BLaER1 treated with 17β-estradiol and CSF1 and Interleukin-3, amounts not matched to agents 10 nM and 100 nM (cell line): Measurements from ENCODE around the gene STK32C.
A peak's percentile ranks its signal among the peaks of the same experiment; 100 is the strongest.

Experiments
- H3K27ac ChIP-seq, 11 experiments: shearing (Covaris generic); formaldehyde crosslinking; 2 replicates each; pipeline ENCODE4 v1.8.1; 2022
- H3K27me3 ChIP-seq, 11 experiments: shearing (Covaris generic); formaldehyde crosslinking; 2 replicates each; pipeline ENCODE4 v1.8.1; 2022
- H3K36me3 ChIP-seq, 11 experiments: shearing (Covaris generic); formaldehyde crosslinking; 2 replicates each; pipeline ENCODE4 v1.8.1; 2022
- H3K4me1 ChIP-seq, 10 experiments: shearing (Covaris generic); formaldehyde crosslinking; 2 replicates each; pipeline ENCODE4 v1.8.1; 2022
- H3K4me2 ChIP-seq, 11 experiments: shearing (Covaris generic); formaldehyde crosslinking; 2 replicates each; pipeline ENCODE4 v1.8.1; 2022
- H3K4me3 ChIP-seq, 10 experiments: shearing (Covaris generic); formaldehyde crosslinking; 2 replicates each; pipeline ENCODE4 v1.8.1; 2022
- H3K9ac ChIP-seq, 11 experiments: shearing (Covaris generic); formaldehyde crosslinking; 2 replicates each; pipeline ENCODE4 v1.8.1; 2022
- H3K9me3 ChIP-seq, 11 experiments: shearing (Covaris generic); formaldehyde crosslinking; replicated peaks in 1 of 11; 2 replicates each; pipeline ENCODE4 v1.8.1; 2022
- H4K20me1 ChIP-seq, 11 experiments: shearing (Covaris generic); formaldehyde crosslinking; 2 replicates each; pipeline ENCODE4 v1.8.1; 2022
- Cebpa-rat ChIP-seq, 11 experiments: shearing (Covaris generic); IDR thresholded peaks; 2 replicates each; pipeline ENCODE4 v1.8.1; 2022

The STK32C gene

DNA sequence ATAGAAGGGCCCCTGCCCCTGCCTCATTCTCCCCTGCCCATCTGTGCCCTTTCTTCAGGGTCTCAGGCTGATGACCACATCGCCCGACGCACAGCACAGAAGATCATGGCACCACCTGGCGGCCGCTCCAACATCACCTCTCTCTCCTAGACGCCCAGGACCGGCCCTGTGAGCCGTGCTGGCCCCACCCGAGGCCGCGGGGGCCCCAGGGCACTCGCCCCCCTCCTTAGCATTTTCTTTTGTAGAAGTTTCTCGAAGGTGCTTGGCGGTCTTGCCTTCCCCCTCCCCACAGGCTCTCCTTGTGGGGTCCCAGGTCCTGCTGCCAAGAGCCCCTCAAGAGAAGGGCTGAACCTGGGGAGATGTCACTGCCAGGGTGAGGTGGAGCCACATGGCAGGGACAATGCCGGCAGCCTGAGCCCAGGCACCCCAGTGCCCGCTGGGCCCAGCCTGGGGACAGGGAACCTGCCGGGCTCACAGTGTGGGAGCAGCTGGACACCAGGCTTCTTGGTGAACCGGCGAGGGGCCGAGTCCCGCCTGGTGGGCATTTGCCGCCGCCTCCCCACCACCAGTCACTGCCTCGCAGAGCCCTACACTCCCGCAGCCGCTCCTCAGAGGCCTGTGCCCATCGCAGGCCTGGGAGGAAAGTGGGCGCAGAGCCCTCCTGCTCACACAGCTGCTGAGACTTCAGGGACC lies 102.8 kb downstream of the STK32C start:
- Histone ChIP-seq H3K4me2 (peak overlapping the region in 10 of 11 experiments; percentile 21 to 96 (median 80); a peak in 17 of 22 replicates), H3K9me3 (no peaks in the 10 kb centered on the region; a peak in 1 of 22 replicates), H3K27me3 (peaks cover 0 to 21% (median 0%) of the 10 kb centered on the region in 11 experiments; a peak in 5 of 22 replicates), H3K36me3 (peaks cover 0 to 52% (median 22%) of the 10 kb centered on the region in 11 experiments; a peak in 12 of 22 replicates), H4K20me1 (peaks cover 0 to 89% (median 36%) of the 10 kb centered on the region in 11 experiments; a peak in 15 of 22 replicates), H3K4me3 (no peak overlapping the region), H3K4me1 (peaks cover 25 to 89% (median 68%) of the 10 kb centered on the region in 10 experiments), H3K27ac (no peak overlapping the region), H3K9ac (peak overlapping the region in 3 of 11 experiments; percentile 28 to 50 (median 46); a peak in 4 of 22 replicates)
- TF ChIP-seq Cebpa-rat (IDR thresholded peaks at IDR 0.05): no peak

DNA sequence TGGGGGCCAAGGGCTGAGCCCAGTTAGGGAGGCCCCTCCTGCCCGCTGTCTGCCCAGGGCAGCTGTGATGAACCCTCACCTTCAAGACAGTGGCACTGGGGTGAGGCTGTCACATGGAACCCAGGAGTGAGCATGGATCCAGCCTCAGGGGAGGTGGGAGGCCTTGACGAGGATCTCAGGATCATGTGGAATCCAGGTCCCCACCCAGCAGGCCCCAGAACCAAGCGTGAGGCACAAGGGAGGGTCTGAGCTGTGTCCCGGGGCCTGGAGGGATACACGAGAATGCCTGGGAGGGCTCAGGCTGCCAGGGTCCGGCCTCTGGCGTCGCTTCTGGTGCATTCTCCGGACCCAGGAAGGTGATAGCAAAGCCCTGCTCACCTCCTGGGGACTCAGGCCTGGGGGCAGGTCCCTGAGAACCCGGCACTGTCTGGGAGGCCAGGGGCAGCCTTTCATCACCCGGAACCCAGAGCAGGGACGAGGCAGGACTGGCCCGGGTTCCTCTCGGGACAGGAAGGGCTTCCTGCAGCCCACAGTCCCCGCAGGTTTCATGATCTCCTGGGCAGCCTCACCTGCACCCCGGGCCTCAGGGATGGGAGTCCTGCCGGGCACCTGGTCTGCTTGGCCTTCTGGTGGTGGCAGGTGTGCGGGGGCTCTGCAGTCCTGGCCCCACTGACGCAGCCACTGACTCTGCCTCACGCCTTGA lies 103.5 kb downstream of the STK32C start:
- no peak for TF ChIP-seq Cebpa-rat (IDR thresholded peaks at IDR 0.05)
- Histone ChIP-seq H4K20me1 (peaks cover 0 to 93% (median 36%) of the 10 kb centered on the region in 11 experiments; a peak in 15 of 22 replicates), H3K27me3 (peaks cover 0 to 21% (median 0%) of the 10 kb centered on the region in 11 experiments; a peak in 5 of 22 replicates), H3K4me1 (peaks cover 25 to 89% (median 70%) of the 10 kb centered on the region in 10 experiments), H3K36me3 (peaks cover 0 to 52% (median 22%) of the 10 kb centered on the region in 11 experiments; a peak in 12 of 22 replicates), H3K27ac (no peak overlapping the region), H3K4me3 (no peak overlapping the region), H3K9me3 (no peaks in the 10 kb centered on the region), H3K9ac (no peak overlapping the region), H3K4me2 (peak overlapping the region in 7 of 11 experiments; percentile 63 to 96 (median 83); a peak in 11 of 22 replicates)

DNA sequence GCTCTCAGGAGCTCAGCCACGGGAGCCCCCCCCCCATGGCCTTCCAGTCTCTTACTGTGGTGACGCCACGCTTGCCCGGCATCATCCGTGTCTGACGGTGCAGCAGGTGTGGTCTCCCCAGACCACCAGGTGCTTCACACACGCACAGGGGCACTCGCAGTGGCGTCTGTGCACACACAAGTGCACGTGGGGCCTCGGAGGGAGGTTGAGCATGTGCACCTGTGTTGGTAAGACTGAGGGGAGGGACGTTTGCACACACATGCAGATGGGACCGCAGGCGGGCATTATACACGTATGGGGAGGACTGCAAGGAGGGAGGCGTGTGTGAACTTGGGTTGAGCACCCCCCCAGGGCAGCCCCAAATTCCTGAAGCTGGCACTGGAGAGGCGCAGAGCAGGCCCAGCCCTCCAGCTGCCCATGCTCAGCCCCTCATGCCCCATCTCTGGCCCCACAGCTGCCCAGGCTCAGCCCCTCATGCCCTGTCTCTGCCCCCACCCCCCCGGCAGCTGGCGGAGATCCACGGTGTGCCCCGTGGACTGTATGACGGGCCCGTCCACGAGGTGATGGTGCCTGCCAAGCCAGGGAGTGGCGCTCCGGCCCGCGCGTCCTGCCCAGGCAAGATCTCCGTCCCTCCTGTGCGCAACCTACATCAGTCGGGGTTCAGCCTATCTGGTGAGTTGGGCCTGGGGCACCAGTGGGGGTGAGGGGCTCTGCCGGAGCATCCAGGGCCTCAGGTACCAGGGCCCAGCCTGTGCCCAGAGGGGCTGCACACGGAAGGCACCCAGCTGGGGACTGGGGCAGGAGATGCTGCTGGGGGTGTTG lies 104.3 kb downstream of the STK32C start:
- Histone ChIP-seq H3K4me2 (peak overlapping the region in 2 of 11 experiments; percentile 1 to 83; a peak in 2 of 22 replicates), H3K36me3 (peaks cover 0 to 54% (median 22%) of the 10 kb centered on the region in 11 experiments; a peak in 12 of 22 replicates), H3K9me3 (no peaks in the 10 kb centered on the region), H3K4me1 (peaks cover 17 to 89% (median 70%) of the 10 kb centered on the region in 10 experiments), H3K9ac (no peak overlapping the region), H4K20me1 (peaks cover 0 to 95% (median 40%) of the 10 kb centered on the region in 11 experiments; a peak in 15 of 22 replicates), H3K27ac (no peak overlapping the region), H3K27me3 (peaks cover 0 to 17% (median 0%) of the 10 kb centered on the region in 11 experiments; a peak in 5 of 22 replicates), H3K4me3 (no peak overlapping the region)
- no peak for TF ChIP-seq Cebpa-rat (IDR thresholded peaks at IDR 0.05)

DNA sequence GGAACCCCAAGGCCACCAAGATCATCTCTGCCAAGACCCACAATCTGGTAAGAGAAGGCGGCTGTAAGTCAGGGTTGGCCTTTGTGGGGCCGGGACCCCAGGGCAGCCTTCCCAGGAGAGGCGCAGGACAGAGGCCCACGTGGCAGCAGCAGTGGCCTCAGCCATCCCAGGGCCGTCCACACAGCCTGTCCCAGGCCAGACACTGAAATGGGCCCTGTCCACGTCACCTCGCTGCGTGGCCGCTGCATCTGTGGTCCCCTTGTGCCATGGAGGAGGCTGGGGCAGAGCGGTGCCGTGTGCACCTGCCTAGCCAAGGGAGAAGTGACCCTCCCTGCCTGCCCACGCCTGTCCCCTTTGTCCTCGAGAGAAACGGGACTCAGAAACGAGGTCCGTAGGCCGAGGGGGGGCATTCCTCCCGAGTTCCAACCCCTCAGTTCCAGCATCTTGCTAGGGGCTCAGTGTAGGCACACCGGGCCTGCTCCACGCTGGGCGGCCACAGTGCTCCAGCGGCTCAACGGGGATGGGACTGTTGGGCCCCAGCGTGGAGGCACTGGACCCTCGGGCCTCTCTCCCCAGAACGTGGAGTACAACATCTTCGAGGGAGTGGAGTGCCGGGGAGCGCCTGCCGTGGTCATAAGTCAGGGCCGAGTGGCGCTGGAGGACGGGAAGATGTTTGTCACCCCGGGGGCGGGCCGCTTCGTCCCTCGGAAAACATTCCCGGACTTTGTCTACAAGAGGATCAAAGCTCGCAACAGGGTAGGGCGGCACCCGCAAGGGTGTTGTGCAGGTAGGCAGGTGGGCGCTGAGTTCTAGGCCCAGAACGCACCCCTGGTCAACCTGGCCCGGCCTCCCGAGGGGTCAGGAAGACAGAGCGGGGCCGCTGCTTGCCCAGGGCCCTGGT lies 105.4 kb downstream of the STK32C start:
- H3K27me3 ChIP-seq: peaks cover 0 to 6% (median 0%) of the 10 kb centered on the region in 11 experiments; a peak in 3 of 22 replicates
- H4K20me1 ChIP-seq: peaks cover 0 to 95% (median 41%) of the 10 kb centered on the region in 11 experiments; a peak in 14 of 22 replicates
- H3K27ac ChIP-seq: no peak overlapping the region
- H3K4me1 ChIP-seq: peaks cover 6 to 89% (median 69%) of the 10 kb centered on the region in 10 experiments; a peak in 19 of 20 replicates
- H3K9me3 ChIP-seq: no peaks in the 10 kb centered on the region
- no peak overlapping the region for H3K9ac ChIP-seq
- H3K36me3 ChIP-seq: peaks cover 0 to 66% (median 25%) of the 10 kb centered on the region in 11 experiments; a peak in 12 of 22 replicates
- H3K4me2 ChIP-seq: no peak overlapping the region
- TF ChIP-seq Cebpa-rat (IDR thresholded peaks at IDR 0.05): no peak
- no peak overlapping the region for H3K4me3 ChIP-seq

DNA sequence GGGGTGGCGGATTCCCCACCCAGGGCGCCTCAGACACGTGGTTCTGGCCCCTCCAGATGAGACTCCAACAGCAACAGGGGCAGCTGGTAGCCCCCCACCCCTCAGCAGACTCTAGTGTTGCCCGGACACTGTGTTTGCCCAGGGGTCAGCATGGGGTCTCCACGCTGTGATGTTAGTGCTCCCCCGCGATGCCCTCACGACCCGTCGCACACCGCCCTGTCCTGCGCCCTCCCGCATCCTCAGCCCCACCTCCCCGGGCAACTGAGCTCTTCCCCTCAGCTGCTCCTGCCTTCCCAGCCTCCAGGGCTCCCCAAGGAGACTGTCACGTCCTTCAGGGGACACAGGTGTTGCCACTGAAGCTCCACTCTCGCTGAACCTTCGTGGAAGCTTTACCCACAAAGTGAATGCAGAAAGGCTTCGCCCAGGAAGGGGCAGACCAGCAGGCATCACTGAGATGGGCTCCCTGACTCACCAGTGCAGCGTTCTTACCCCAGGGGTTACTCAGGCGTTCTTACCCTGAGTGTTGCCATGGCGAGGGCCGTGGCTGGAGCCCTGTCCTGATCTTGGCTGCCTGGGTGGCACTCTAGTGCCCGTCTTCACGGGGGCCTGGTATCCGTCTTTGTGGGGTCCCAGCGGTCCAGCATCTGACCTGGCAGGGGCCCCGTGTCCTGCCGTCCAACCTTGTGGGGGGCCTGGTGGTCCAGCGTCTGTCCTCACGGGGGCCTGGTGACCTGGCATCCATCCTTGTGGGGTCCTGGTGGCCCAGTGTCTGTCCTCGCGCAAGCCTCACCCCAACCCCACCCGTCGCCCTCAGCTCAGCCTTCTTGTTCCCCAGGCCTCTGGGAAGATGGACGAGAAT lies 106.4 kb downstream of the STK32C start:
- Histone ChIP-seq H3K4me1 (peaks cover 0 to 81% (median 59%) of the 10 kb centered on the region in 10 experiments; a peak in 18 of 20 replicates), H3K9ac (no peak overlapping the region), H3K4me2 (peak overlapping the region in 3 of 11 experiments; percentile 66 to 73 (median 72); a peak in 2 of 22 replicates), H3K4me3 (no peak overlapping the region), H3K27ac (no peak overlapping the region), H3K9me3 (no peaks in the 10 kb centered on the region), H3K36me3 (peaks cover 0 to 71% (median 32%) of the 10 kb centered on the region in 11 experiments; a peak in 12 of 22 replicates), H3K27me3 (no peaks in the 10 kb centered on the region), H4K20me1 (peaks cover 0 to 94% (median 32%) of the 10 kb centered on the region in 11 experiments; a peak in 15 of 22 replicates)
- no peak for TF ChIP-seq Cebpa-rat (IDR thresholded peaks at IDR 0.05)

GRCh38 chr10:132200344-132201110 lies 107.2 kb downstream of the STK32C start:
- H3K4me1 ChIP-seq: peaks cover 0 to 72% (median 51%) of the 10 kb centered on the region in 10 experiments; a peak in 18 of 20 replicates
- H3K4me3 ChIP-seq: no peak overlapping the region
- peaks cover 0 to 78% (median 36%) of the 10 kb centered on the region in 11 experiments; a peak in 12 of 22 replicates for H3K36me3 ChIP-seq
- no peak overlapping the region for H3K27ac ChIP-seq
- H3K9me3 ChIP-seq: no peaks in the 10 kb centered on the region
- TF ChIP-seq Cebpa-rat (IDR thresholded peaks at IDR 0.05): no peak
- no peak overlapping the region for H3K9ac ChIP-seq
- H3K4me2 ChIP-seq: peak overlapping the region in 8 of 11 experiments; percentile 10 to 73 (median 53); a peak in 12 of 22 replicates
- no peaks in the 10 kb centered on the region for H3K27me3 ChIP-seq
- H4K20me1 ChIP-seq: peaks cover 0 to 94% (median 29%) of the 10 kb centered on the region in 11 experiments; a peak in 14 of 22 replicates
